GM21423 (cell line): ENCODE data around the gene ANKRD7.
A peak's percentile ranks its signal among the peaks of the same experiment; 100 is the strongest.

Experiments
- ATAC-seq: cut with Tn5 transposase; IDR thresholded peaks from one replicate; pipeline ENCODE4 v1.9.1; 2021; ENCODE audit warnings: mild to moderate bottlenecking, moderate library complexity; ENCODE audit not compliant: unreplicated experiment

ANKRD7 gene, protein sequence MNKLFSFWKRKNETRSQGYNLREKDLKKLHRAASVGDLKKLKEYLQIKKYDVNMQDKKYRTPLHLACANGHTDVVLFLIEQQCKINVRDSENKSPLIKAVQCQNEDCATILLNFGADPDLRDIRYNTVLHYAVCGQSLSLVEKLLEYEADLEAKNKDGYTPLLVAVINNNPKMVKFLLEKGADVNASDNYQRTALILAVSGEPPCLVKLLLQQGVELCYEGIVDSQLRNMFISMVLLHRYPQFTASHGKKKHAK

DNA sequence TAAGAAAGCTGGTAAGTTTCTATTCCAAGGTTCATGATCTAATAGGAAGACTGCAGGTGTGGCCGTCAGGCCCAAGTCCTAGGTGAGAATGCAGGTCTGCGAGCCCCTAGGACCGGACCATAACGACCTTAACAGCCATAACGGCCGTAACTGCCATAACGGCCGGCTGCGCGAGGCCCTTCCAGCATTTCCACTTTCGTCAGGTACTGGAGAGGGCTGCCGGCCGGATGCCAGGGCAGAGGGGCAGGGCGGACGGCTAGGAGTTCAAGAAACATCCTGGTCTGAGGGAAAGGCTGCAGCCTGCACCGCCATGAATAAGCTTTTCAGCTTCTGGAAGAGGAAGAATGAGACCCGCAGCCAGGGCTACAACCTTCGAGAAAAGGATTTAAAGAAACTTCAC is at the start of gene ANKRD7:
Gene ANKRD7 (plus strand): TSS at position 184 of the 400 bp plus-strand sequence. CDS start 127 bp downstream, at position 311.
- ATAC-seq: no peak

DNA sequence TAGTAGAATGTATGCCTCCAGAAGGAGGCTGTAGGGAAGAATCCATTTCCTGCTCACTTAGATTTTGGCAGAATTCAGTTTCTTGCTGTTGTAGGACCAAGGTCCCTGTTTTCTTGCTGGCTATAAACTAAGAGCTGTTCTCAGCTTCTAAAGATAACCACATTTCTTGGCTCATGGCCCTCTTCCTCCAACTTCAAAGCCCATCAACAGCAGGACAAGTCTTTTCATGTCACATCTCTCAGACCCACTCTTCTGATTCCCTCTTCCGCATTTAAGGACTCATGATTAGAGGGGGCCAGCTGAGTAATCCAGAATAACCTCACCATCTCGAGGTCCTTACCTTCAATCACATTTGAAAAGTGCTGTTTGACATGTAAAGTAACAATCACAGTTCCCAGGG is 48.8 kb upstream of the ANKRD7 start:
- ATAC-seq: no peak

DNA sequence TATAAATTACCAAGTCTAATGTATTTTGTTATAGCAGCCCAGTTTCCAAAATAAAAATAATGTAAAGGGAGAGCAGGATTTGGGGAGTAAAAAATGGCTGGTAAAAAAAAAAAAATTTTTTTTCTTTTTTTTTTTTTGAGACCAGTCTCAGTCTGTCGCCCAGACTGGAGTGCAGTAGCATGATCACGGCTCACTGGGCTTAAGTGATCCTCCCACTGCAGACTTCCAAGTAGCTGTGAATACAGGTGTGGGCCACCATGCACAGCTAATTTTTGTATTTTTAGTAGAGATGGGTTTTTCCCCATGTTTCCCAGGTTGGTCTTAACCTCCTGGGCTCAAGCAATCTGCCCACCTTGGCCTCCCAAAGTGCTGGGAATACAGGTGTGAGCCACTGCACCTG is 45.3 kb upstream of the ANKRD7 start:
- no peak for ATAC-seq

DNA sequence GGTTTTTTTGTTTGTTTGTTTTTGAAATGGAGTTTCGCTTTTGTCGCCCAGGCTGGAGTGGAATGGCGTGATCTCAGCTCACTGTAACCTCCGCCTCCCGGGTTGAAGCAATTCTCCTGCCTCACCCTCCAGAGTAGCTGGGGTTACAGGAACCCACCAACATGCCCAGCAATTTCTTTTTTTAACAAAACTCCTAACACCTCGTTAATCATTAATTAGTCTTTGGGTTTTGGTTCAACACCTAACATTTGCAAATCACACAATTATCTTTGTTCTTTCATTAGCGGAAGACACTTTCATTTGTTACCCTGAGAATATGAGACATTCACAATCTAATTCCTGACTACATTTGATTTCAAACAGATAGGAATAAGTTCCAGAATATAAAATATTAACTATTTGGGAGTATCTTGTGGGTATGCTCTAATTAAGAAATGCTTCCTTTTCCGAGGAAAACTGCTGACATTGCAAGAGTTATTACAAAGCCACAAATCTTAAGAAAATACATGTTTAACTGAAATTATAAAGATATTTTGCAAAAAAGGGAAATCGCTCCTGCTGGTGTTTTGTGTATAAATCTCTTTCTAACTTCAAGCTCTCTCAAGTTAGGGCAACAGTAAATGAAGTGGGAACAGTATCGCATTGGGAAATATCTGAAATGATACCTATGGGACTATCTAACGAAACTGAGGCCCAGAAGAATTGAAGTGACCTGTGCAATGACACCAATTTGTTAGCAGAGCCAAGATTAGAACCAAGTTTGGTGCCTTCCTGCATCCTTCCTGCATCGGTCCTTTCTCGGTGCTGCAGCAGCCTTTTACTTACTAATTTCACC is 41.7 kb upstream of the ANKRD7 start:
- ATAC-seq: no peak

- peak; percentile 1 for ATAC-seq
Observed at GRCh38 chr7:118183428-118183785, 41.1 kb upstream of the ANKRD7 start.

GRCh38 chr7:118183786-118184564 is 40.5 kb upstream of the ANKRD7 start, which contains the start of gene LSM8:
Gene LSM8 (plus strand): TSS chr7:118184164. CDS start chr7:118184224, 60 bp downstream.
- peak; percentile 98 for ATAC-seq

- ATAC-seq: no peak
Observed at GRCh38 chr7:118184565-118184940, 40.0 kb upstream of the ANKRD7 start.

- no peak for ATAC-seq
Observed at GRCh38 chr7:118185163-118185860, 39.2 kb upstream of the ANKRD7 start.

- ATAC-seq: no peak
Observed at GRCh38 chr7:118186501-118186900, 38.0 kb upstream of the ANKRD7 start.

- ATAC-seq: no peak
Observed at GRCh38 chr7:118194571-118194970, 29.9 kb upstream of the ANKRD7 start.

DNA sequence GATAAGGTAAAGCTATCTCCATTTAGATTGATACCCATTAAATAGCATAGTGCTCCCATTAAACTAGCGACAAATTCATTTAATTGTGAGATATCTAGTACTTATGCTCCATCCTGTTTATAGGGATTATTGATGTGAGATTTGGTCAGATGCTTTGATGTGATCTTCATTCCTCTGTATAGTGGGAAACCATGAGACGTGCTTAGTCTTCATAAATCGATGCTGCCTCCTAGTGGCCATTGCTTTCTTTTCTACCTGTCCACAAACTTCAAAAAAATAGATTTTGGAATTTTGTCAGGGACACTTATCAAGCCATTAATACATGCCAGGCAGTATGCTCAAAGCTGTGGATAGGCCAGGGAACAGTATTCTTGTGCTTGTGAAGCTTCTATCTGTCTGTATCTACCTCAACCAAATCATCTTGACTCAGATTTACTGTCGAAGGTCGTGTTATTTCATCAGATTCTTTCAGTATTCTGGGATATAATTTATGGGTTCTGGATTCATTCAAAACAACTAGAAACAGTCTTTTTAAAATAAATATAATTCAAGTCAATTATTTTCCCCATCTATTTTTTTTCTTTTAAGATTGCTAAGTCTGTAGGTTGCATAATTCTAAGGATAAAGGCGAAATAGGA is 28.5 kb upstream of the ANKRD7 start:
- peak; percentile 81 for ATAC-seq

GRCh38 chr7:118202061-118202460 is 22.4 kb upstream of the ANKRD7 start:
- no peak for ATAC-seq

GRCh38 chr7:118214051-118214832 is 10.3 kb upstream of the ANKRD7 start:
- ATAC-seq: peak; percentile 94

DNA sequence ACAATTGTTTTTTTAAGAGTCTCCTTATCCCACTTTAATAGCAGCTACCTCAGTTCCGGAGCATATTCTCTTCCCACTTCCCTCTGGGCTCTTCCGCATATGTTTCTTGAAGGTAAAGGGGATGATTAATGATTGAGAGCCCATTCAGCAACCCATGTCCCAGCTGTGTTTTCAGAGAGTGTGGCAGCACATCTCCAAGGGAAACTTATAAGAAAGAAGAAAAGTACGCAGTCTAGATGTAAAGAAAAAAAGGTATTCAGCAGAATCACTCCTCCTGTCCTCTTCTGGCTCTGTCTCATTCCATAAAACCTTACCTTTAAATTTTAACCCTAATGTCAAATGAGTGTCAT is 9.7 kb upstream of the ANKRD7 start:
- no peak for ATAC-seq

GRCh38 chr7:118217210-118217619 is 7.3 kb upstream of the ANKRD7 start:
- no peak for ATAC-seq

DNA sequence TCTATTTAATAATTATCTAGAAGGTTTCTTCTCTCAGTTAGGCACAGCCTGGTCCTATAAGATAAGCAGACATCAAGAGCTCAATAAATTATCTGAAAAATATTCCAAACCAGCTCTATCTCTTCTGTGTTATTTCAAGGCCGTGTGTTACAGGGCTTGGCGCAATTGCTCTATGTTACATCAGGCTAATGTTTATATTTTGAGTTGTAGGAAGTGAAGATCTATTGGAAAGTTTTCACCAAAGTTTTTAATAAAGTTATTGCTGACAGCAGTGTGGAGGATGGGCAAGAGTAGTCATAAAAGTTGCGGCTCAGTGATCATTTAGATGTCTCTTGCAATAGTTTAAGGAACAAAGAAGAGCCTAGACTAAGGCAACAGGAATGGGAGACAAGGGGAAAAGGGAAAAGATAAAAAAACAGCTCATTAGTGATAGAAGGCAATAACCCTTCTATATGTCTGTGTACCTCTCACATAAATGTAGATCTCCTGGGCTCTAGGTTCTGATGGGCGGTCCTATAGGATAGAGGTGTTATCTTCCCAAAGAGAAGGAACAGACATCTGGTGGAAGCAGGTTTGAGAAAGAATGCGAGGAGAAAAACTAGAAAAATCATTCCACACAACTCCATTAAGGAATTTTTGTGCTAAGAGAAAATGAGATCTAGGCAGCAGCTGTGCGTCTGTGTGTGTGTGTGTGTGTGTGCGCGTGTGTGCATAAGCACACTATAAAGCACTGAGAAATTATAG is 5.9 kb upstream of the ANKRD7 start:
- ATAC-seq: no peak

- ATAC-seq: no peak
Observed at GRCh38 chr7:118219157-118219512, 5.4 kb upstream of the ANKRD7 start.

GRCh38 chr7:118220583-118220982 is 3.9 kb upstream of the ANKRD7 start:
- no peak for ATAC-seq

GRCh38 chr7:118222591-118222990 is 1.9 kb upstream of the ANKRD7 start:
- no peak for ATAC-seq
